K562 (cell line): ENCODE measurements around the gene CCDC9B. TPM values are rescaled to one million over a fixed set of nuclear protein-coding genes. Genes with fewer than 3 reads are reported as not detected.

ENCODE experiments used
- ATAC-seq: fragments of 200-7000 bp; cut with Tn5 transposase; 3 replicates; pipeline ENCODE4 v1.9.1; 2020; ENCODE audit warnings: moderate library complexity
- BruUV-seq: library from RNA; stranded (reverse); fragments of 400-500 nt; replicated peaks from 2 replicates; lab custom pipeline; 2021; lab: Mats Ljungman, UMichigan
- CTCF ChIA-PET: fragments of 300-600 bp; formaldehyde crosslinking; extraction: SDS; loops from one replicate; lab custom pipeline; 2021; ENCODE audit warnings: low intra/inter-chr PET ratio; lab: Yijun Ruan, JAX
- POLR2A ChIA-PET: fragments of 300-600, 350-650 bp; sonication (Branson Sonifier 250); formaldehyde crosslinking; extraction: SDS; loops from one replicate; lab custom pipeline; 2021; ENCODE audit warnings: antibody characterized with exemption, inconsistent platforms; lab: Yijun Ruan, JAX
- DNase-seq, 4 experiments: peaks; one replicate each; pipeline versions ENCODE4 v3.0.0 to v3.0.0-alpha.2; 2011 to 2018; ENCODE audit warnings: low spot score in 3 of 4, mixed read lengths in 3 of 4; ENCODE audit errors: extremely low read depth in 1 of 4
- FAIRE-seq: peaks from 2 replicates; lab custom pipeline; 2011; peaks lifted over from hg19 to GRCh38; lab: Jason Lieb, UNC
- H2AFZ ChIP-seq: 2 replicates; pipeline ENCODE4 v1.6.0; 2011; ENCODE audit warnings: low read depth, low read length, control low read depth, inconsistent platforms
- H3K27ac ChIP-seq: fragments of 200-600 bp; 3 replicates; pipeline ENCODE4 v1.8.0; 2011; ENCODE audit warnings: low read depth, mild to moderate bottlenecking, control low read depth, inconsistent platforms, low read length, moderate library complexity, mixed read lengths; ENCODE audit errors: extremely low read depth
- H3K27me3 ChIP-seq, 2 experiments: fragments of 300-600 bp in 1 of 2; 2 replicates in 1 of 2; 3 replicates in 1 of 2; pipeline versions ENCODE4 v1.6.0 to v1.8.0; 2011; ENCODE audit warnings: inconsistent platforms in 2 of 2, low read length in 2 of 2, mild to moderate bottlenecking in 1 of 2, mixed read lengths in 1 of 2, moderate library complexity in 1 of 2; ENCODE audit not compliant: control insufficient read depth in 2 of 2, insufficient read depth in 2 of 2
- H3K36me3 ChIP-seq: fragments of 300-600 bp; 3 replicates; pipeline ENCODE4 v1.8.0; 2011; ENCODE audit warnings: mild to moderate bottlenecking, low read length, inconsistent platforms; ENCODE audit not compliant: control insufficient read depth, insufficient read depth
- H3K4me1 ChIP-seq, 2 experiments: fragments of 200-600 bp in 1 of 2; replicated peaks in 1 of 2; 2 replicates in 1 of 2; 3 replicates in 1 of 2; pipeline versions ENCODE4 v1.5.1 to v1.8.0; 2011; ENCODE audit warnings: inconsistent platforms in 2 of 2, low read length in 2 of 2, mild to moderate bottlenecking in 1 of 2, mixed read lengths in 1 of 2, moderate library complexity in 1 of 2; ENCODE audit not compliant: control insufficient read depth in 2 of 2, insufficient read depth in 2 of 2
- H3K4me2 ChIP-seq: 2 replicates; pipeline ENCODE4 v1.6.1; 2011; ENCODE audit warnings: low read length, control low read depth, inconsistent platforms, mixed read lengths; ENCODE audit not compliant: insufficient read depth
- H3K4me3 ChIP-seq: fragments of 200-600 bp; sonication (generic), shearing (Covaris generic); 2 replicates; pipeline ENCODE4 v1.5.1; 2016; ENCODE audit warnings: control low read depth, inconsistent platforms
- H3K79me2 ChIP-seq: fragments of 200-600 bp; 3 replicates; pipeline ENCODE4 v1.8.0; 2011; ENCODE audit warnings: low read length, inconsistent platforms; ENCODE audit not compliant: control insufficient read depth, insufficient read depth
- H3K9ac ChIP-seq, 2 experiments: 2 replicates each; pipeline versions ENCODE4 v1.6.0 to v1.6.1; 2011; ENCODE audit warnings: low read depth in 2 of 2, low read length in 2 of 2, control low read depth in 1 of 2, inconsistent platforms in 1 of 2, mild to moderate bottlenecking in 1 of 2, mixed read lengths in 1 of 2; ENCODE audit not compliant: insufficient read depth in 1 of 2
- H3K9me1 ChIP-seq: one replicate; pipeline ENCODE4 v1.6.0; 2011; ENCODE audit warnings: inconsistent platforms, mild to moderate bottlenecking, low read length, moderate library complexity; ENCODE audit not compliant: control insufficient read depth, insufficient read depth
- H3K9me3 ChIP-seq: replicated peaks from 2 replicates; pipeline ENCODE4 v1.5.1; 2011; ENCODE audit warnings: low read depth, low read length, inconsistent platforms; ENCODE audit not compliant: control insufficient read depth, insufficient read depth
- H4K20me1 ChIP-seq: replicated peaks from 2 replicates; pipeline ENCODE4 v1.6.1; 2011; ENCODE audit warnings: low read length, inconsistent platforms, mixed read lengths; ENCODE audit not compliant: control insufficient read depth, insufficient read depth
- CREM ChIP-seq: IDR thresholded peaks from 2 replicates; pipeline ENCODE4 v1.6.1; 2014; ENCODE audit warnings: antibody characterized with exemption, low read depth
- E2F8 ChIP-seq: fragments of 450-650 bp; IDR thresholded peaks from 2 replicates; pipeline ENCODE4 v1.7.1; 2018; ENCODE audit warnings: mild to moderate bottlenecking, low read depth; ENCODE audit not compliant: partially characterized antibody
- ZNF740 ChIP-seq, 3 experiments: fragments of 200-800 bp in 1 of 3; sonication (Bioruptor generic) in 1 of 3; sonication (generic) in 1 of 3; formaldehyde crosslinking in 1 of 3; IDR thresholded peaks; 2 replicates each; pipeline versions ENCODE4 v1.6.1 to v1.8.0; 2016 to 2022; ENCODE audit warnings: mild to moderate bottlenecking in 2 of 3, missing compliant biosample characterization in 2 of 3, missing genetic modification characterization in 2 of 3, missing genetic modification reagents in 1 of 3
- WGBS: fragments of 100-300 bp; shearing (Covaris generic); methylation state at CpG from one replicate; pipeline ENCODE4 v1.1.6; 2016; ENCODE audit warnings: low coverage, mixed read lengths; ENCODE audit not compliant: insufficient coverage; ENCODE audit errors: missing lambda C conversion rate; 5-methylcytosine and 5-hydroxymethylcytosine counted together
- in situ Hi-C: fragments of 300-500 bp; cut with MboI; formaldehyde crosslinking; loops from 4 replicates; pipeline ENCODE4 v1.15.0; 2018; ENCODE audit warnings: inconsistent platforms, mixed read lengths
- intact Hi-C: fragments of 100-400 bp; cut with micrococcal nuclease; formaldehyde crosslinking; loops from 2 replicates; pipeline ENCODE4 v1.14.2; 2022
- polyA plus RNA-seq, 8 experiments: library from polyadenylated mRNA; depleted of rRNA in 4 of 8; stranded (reverse) in 5 of 8; unstranded in 3 of 8; fragments of >200 nt; fragmentation: Nextera tagmentation in 2 of 8; fragmentation: Illumina TruSeq in 1 of 8; extraction: Ambion mirVana in 2 of 8; extraction: Trizol in 1 of 8; gene quantifications; 2 replicates each; pipeline versions ENCODE4 v1.2.1 to v1.2.3, GENCODE V29; 2011 to 2014; ENCODE audit warnings: inconsistent platforms in 1 of 8, missing spikeins in 1 of 8
- total RNA-seq, 7 experiments: library from RNA; depleted of rRNA in 6 of 7; stranded (reverse); fragments of >200 nt in 6 of 7; fragmentation: Illumina TruSeq in 2 of 7; extraction: Trizol in 2 of 7; gene quantifications; 2 replicates each; pipeline versions ENCODE4 v1.2.1 to v1.2.3, GENCODE V29; 2011 to 2021; ENCODE audit warnings: low replicate concordance in 1 of 7

The CCDC9B gene
- total and polyA plus RNA-seq, 9 of the 15 experiments (the other 6 are each of a cell fraction or from before 2014, with no cell fraction given): 0.01 to 0.47 (median 0.15) TPM; not detected in 1

- no TSS peak for BruUV-seq
- Histone ChIP-seq H3K79me2 (no peaks in the 10 kb centered on the region), H3K36me3 (no peaks in the 10 kb centered on the region), H4K20me1 (0 out of 2 replicates have a peak, but pooled peaks cover 2% of the 10 kb centered on the region), H3K4me3 (no peak overlapping the region), H3K9ac (peak overlapping the region in 1 of 2 experiments; percentile 79; a peak in 2 of 4 replicates), H3K9me1 (no peaks in the 10 kb centered on the region)
- ATAC-seq: no peak
- in situ Hi-C loops: no loop called here
- CTCF ChIA-PET: no interaction called here
- 59% methylated on average over 8 of the region's 12 CpGs for WGBS
- TF ChIP-seq ZNF740 (CRISPR knock-in tag; IDR thresholded peaks at IDR 0.05): no peak
- TF ChIP-seq ZNF740 (tag; IDR thresholded peaks at IDR 0.05): no peak
- no peak for TF ChIP-seq E2F8
- TF ChIP-seq CREM: no peak
- TF ChIP-seq, all 486 proteins: peak for 0
- Histone ChIP-seq H3K9me3 (no peaks in the 10 kb centered on the region), H3K4me1 (peaks cover 0 to 23% of the 10 kb centered on the region in 2 experiments; a peak in 3 of 5 replicates), H3K27me3 (peaks cover 3 to 34% of the 10 kb centered on the region in 2 experiments; a peak in 4 of 5 replicates), H2AFZ (peak overlapping the region; percentile 69; the same call in 1 of the 2 replicates), H3K4me2 (no peak overlapping the region), H3K27ac (no peak overlapping the region)
- intact Hi-C loops: no loop called here
- POLR2A ChIA-PET: interaction anchor here (0.7 to 1.8 kb wide), 3 partner anchors 8 to 36 kb away, joined by 3 to 13 read pairs (median 4); no protein-coding TSS in a partner anchor
- FAIRE-seq: no peak
- no peak for DNase-seq
These were observed 50.2 kb downstream of the CCDC9B start for GRCh38 chr15:40290545-40290917.
